Measurements from ENCODE around the gene UNCX.

DNA sequence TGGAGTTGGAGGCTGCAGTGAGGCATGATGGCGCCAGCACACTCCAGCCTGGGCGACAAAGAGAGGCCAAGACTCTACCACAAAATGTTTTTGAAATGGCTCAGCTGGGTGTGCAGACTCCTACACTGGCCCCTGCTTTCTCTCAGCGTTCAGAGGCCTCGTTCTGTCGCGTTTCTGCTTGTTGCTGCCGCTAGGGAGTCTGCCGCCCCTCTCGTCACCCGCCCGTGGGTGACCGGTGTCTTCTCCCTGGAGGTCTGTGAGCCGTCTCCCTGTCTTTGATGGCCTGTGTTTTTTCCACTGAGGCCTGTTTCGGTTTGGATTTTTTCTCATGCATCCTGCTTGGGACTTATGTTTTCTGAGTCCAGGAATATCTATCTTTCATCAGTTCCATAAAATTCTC lies 23.6 kb upstream of the UNCX start:
- TF ChIP-seq, protein P1, sequence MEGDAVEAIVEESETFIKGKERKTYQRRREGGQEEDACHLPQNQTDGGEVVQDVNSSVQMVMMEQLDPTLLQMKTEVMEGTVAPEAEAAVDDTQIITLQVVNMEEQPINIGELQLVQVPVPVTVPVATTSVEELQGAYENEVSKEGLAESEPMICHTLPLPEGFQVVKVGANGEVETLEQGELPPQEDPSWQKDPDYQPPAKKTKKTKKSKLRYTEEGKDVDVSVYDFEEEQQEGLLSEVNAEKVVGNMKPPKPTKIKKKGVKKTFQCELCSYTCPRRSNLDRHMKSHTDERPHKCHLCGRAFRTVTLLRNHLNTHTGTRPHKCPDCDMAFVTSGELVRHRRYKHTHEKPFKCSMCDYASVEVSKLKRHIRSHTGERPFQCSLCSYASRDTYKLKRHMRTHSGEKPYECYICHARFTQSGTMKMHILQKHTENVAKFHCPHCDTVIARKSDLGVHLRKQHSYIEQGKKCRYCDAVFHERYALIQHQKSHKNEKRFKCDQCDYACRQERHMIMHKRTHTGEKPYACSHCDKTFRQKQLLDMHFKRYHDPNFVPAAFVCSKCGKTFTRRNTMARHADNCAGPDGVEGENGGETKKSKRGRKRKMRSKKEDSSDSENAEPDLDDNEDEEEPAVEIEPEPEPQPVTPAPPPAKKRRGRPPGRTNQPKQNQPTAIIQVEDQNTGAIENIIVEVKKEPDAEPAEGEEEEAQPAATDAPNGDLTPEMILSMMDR (IDR thresholded peaks at IDR 0.05; ENCODE audit: low read depth, low read length): no peak
- TF ChIP-seq POLR2A (IDR thresholded peaks at IDR 0.05; ENCODE audit: extremely low read depth, insufficient read length) (no peak), MYC (IDR thresholded peaks at IDR 0.05; ENCODE audit: low read depth, low read length) (no peak)
- TF ChIP-seq, protein P2, sequence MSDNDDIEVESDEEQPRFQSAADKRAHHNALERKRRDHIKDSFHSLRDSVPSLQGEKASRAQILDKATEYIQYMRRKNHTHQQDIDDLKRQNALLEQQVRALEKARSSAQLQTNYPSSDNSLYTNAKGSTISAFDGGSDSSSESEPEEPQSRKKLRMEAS (IDR thresholded peaks at IDR 0.05; ENCODE audit: low read depth, low read length): no peak

All from NB4 (cell line).